HepG2 (cell line): ENCODE measurements around the gene NECTIN2. TPM values are rescaled to one million over a fixed set of nuclear protein-coding genes. Genes with fewer than 3 reads are reported as not detected.

Experiments
- CBX1 ChIP-seq: IDR thresholded peaks from one replicate; pipeline ENCODE4 v1.6.1; 2016; ENCODE audit warnings: antibody characterized with exemption, low read depth
- DR1 ChIP-seq: sonication (generic); formaldehyde crosslinking; IDR thresholded peaks from 2 replicates; pipeline ENCODE4 v1.8.0; 2021; ENCODE audit warnings: mild to moderate bottlenecking, missing genetic modification reagents, inconsistent platforms
- FOSL2 ChIP-seq: sonication (generic); formaldehyde crosslinking; IDR thresholded peaks from 2 replicates; pipeline ENCODE4 v1.4.0; 2020; ENCODE audit warnings: missing genetic modification reagents
- FOXP1 ChIP-seq, 2 experiments: fragments of 450-650 bp in 1 of 2; IDR thresholded peaks; 2 replicates each; pipeline ENCODE4 v1.6.1; 2017 to 2018; ENCODE audit warnings: antibody characterized with exemption in 1 of 2
- GZF1 ChIP-seq: sonication (generic); formaldehyde crosslinking; IDR thresholded peaks from 2 replicates; pipeline ENCODE4 v1.5.1; 2020; ENCODE audit warnings: mild to moderate bottlenecking, missing genetic modification reagents
- IKZF4 ChIP-seq: sonication (generic); formaldehyde crosslinking; IDR thresholded peaks from 2 replicates; pipeline ENCODE4 v1.5.1; 2020; ENCODE audit warnings: borderline replicate concordance, mild to moderate bottlenecking, low read depth, missing genetic modification reagents; ENCODE audit errors: not compliant biosample characterization
- ISL2 ChIP-seq: sonication (generic); formaldehyde crosslinking; IDR thresholded peaks from 2 replicates; pipeline ENCODE4 v1.5.0; 2020; ENCODE audit warnings: missing genetic modification reagents
- JUND ChIP-seq: sonication (generic); formaldehyde crosslinking; IDR thresholded peaks from 2 replicates; pipeline ENCODE4 v1.8.0; 2022; ENCODE audit warnings: mild to moderate bottlenecking, missing genetic modification reagents
- KAT7 ChIP-seq: IDR thresholded peaks from 2 replicates; pipeline ENCODE4 v1.6.1; 2018; ENCODE audit warnings: borderline replicate concordance, missing compliant biosample characterization
- KDM5B ChIP-seq: sonication (generic); formaldehyde crosslinking; IDR thresholded peaks from 2 replicates; pipeline ENCODE4 v1.4.0; 2020; ENCODE audit warnings: missing genetic modification reagents, mild to moderate bottlenecking, borderline replicate concordance
- MAFG ChIP-seq: sonication (generic); formaldehyde crosslinking; IDR thresholded peaks from 2 replicates; pipeline ENCODE4 v1.5.1; 2020; ENCODE audit warnings: mild to moderate bottlenecking, missing genetic modification reagents
- REXO4 ChIP-seq: sonication (generic); formaldehyde crosslinking; IDR thresholded peaks from 2 replicates; pipeline ENCODE4 v1.8.0; 2022; ENCODE audit warnings: missing genetic modification reagents, mild to moderate bottlenecking, borderline replicate concordance
- SYNCRIP ChIP-seq: fragments of 200-400 bp; formaldehyde crosslinking; IDR thresholded peaks from 2 replicates; pipeline ENCODE4 v1.6.1; 2018; ENCODE audit warnings: mild to moderate bottlenecking, low read depth, low read length; ENCODE audit not compliant: insufficient read depth
- TBX3 ChIP-seq: fragments of 450-650 bp; IDR thresholded peaks from 2 replicates; pipeline ENCODE4 v1.6.1; 2017; ENCODE audit warnings: antibody characterized with exemption, mild to moderate bottlenecking, inconsistent platforms, borderline replicate concordance
- ZBTB42 ChIP-seq: sonication (generic); formaldehyde crosslinking; IDR thresholded peaks from 2 replicates; pipeline ENCODE4 v1.5.0; 2020; ENCODE audit warnings: mild to moderate bottlenecking, missing genetic modification reagents
- ZBTB7B ChIP-seq: sonication (generic); formaldehyde crosslinking; IDR thresholded peaks from 2 replicates; pipeline ENCODE4 v1.4.0; 2020; ENCODE audit warnings: missing genetic modification reagents
- ZBTB8A ChIP-seq: sonication (generic); formaldehyde crosslinking; IDR thresholded peaks from 2 replicates; pipeline ENCODE4 v1.4.0; 2020; ENCODE audit warnings: mild to moderate bottlenecking, low read depth, missing genetic modification reagents, borderline replicate concordance
- ZFP36 ChIP-seq: fragments of 150-350 bp; IDR thresholded peaks from 2 replicates; pipeline ENCODE4 v1.6.1; 2018; ENCODE audit warnings: borderline replicate concordance, low read length, low read depth; ENCODE audit not compliant: partially characterized antibody
- ZKSCAN5 ChIP-seq: sonication (generic); formaldehyde crosslinking; IDR thresholded peaks from 2 replicates; pipeline ENCODE4 v1.5.1; 2020; ENCODE audit warnings: mild to moderate bottlenecking, missing genetic modification reagents
- ZNF296 ChIP-seq: sonication (generic); formaldehyde crosslinking; conservative IDR thresholded peaks from 2 replicates; pipeline ENCODE4 v1.5.0; 2020; ENCODE audit warnings: mild to moderate bottlenecking, missing genetic modification reagents
- ZNF382 ChIP-seq: sonication (generic); formaldehyde crosslinking; IDR thresholded peaks from 2 replicates; pipeline ENCODE4 v1.5.0; 2020; ENCODE audit warnings: missing genetic modification reagents, mild to moderate bottlenecking, borderline replicate concordance
- ZNF761 ChIP-seq: sonication (generic); formaldehyde crosslinking; conservative IDR thresholded peaks from 2 replicates; pipeline ENCODE4 v1.4.0; 2020; ENCODE audit warnings: mild to moderate bottlenecking, missing genetic modification reagents
- ZNF782 ChIP-seq: sonication (generic); formaldehyde crosslinking; IDR thresholded peaks from 2 replicates; pipeline ENCODE4 v1.4.0; 2020; ENCODE audit warnings: missing genetic modification reagents, mild to moderate bottlenecking, borderline replicate concordance
- ZNF878 ChIP-seq: sonication (generic); formaldehyde crosslinking; IDR thresholded peaks from 2 replicates; pipeline ENCODE4 v1.8.1; 2023; ENCODE audit warnings: mild to moderate bottlenecking, missing genetic modification reagents, moderate library complexity
- polyA plus RNA-seq, 8 experiments: library from polyadenylated mRNA; depleted of rRNA in 3 of 8; stranded (reverse) in 7 of 8; unstranded in 1 of 8; fragments of >200 nt; fragmentation: Illumina TruSeq in 4 of 8; extraction: Trizol in 4 of 8; gene quantifications; 2 replicates each; pipeline versions ENCODE4 v1.2.1 to v1.2.3, GENCODE V29; 2011 to 2016; ENCODE audit warnings: low read depth in 4 of 8, missing spikeins in 1 of 8, mixed read lengths in 1 of 8; ENCODE audit not compliant: insufficient read depth in 1 of 8
- total RNA-seq, 5 experiments: library from RNA; depleted of rRNA; stranded (reverse); fragments of >200 nt; fragmentation: Illumina TruSeq; extraction: Trizol; gene quantifications; 2 replicates each; pipeline ENCODE4 v1.2.3, GENCODE V29; 2016; ENCODE audit warnings: low read depth in 1 of 5
- TF ChIP-seq, protein P1 (sequence below): sonication (generic); formaldehyde crosslinking; conservative IDR thresholded peaks from 2 replicates; pipeline ENCODE4 v1.5.0; 2020; ENCODE audit warnings: missing genetic modification reagents
- TF ChIP-seq, protein P2 (sequence below): IDR thresholded peaks from 2 replicates; pipeline ENCODE4 v1.6.1; 2016; ENCODE audit warnings: missing biosample characterization, missing genetic modification reagents, low read depth
- TF ChIP-seq, protein P3 (sequence below): sonication (generic); formaldehyde crosslinking; IDR thresholded peaks from 2 replicates; pipeline ENCODE4 v1.4.0; 2020; ENCODE audit warnings: missing genetic modification reagents
- TF ChIP-seq, protein P4 (sequence below): sonication (generic); formaldehyde crosslinking; IDR thresholded peaks from 2 replicates; pipeline ENCODE4 v1.8.1; 2023; ENCODE audit warnings: mild to moderate bottlenecking, moderate library complexity, missing genetic modification reagents

NECTIN2 gene
- total and polyA plus RNA-seq, 2 of the 13 experiments (the other 11 are each of a cell fraction or from before 2014, with no cell fraction given) = 75.4 to 114 TPM

DNA sequence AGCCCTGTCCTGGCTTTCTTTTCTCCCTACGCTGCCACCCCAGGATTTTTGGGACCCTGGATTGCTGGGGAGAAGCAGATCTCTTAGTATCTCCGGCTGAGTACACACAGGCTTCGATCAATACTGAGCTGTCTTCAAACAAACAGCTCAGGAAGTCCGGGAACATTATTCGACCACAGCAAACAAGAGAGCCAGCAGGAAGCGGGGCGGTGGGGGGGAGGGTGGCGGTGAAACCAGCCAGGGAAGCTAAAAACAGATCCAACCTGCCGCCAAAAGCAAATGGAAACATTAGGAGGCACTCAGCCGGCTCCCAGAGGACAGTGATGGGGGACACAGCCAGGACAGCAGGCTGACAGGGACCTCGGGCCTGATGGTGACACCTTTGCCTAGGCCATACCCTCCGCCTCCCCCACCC, 49.4 kb upstream of the NECTIN2 start (continued):
- no peak for TF ChIP-seq ZNF878 (CRISPR knock-in tag)
- no peak for TF ChIP-seq ZBTB42 (CRISPR knock-in tag)
- TF ChIP-seq, protein P1, sequence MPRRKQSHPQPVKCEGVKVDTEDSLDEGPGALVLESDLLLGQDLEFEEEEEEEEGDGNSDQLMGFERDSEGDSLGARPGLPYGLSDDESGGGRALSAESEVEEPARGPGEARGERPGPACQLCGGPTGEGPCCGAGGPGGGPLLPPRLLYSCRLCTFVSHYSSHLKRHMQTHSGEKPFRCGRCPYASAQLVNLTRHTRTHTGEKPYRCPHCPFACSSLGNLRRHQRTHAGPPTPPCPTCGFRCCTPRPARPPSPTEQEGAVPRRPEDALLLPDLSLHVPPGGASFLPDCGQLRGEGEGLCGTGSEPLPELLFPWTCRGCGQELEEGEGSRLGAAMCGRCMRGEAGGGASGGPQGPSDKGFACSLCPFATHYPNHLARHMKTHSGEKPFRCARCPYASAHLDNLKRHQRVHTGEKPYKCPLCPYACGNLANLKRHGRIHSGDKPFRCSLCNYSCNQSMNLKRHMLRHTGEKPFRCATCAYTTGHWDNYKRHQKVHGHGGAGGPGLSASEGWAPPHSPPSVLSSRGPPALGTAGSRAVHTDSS (CRISPR knock-in tag) = no peak
- no peak; the same call in 1 of the 2 replicates for TF ChIP-seq ZNF296 (CRISPR knock-in tag)
- TF ChIP-seq TBX3 = no peak
- TF ChIP-seq JUND = peak; percentile 43; the same call in 1 of the 2 replicates
- TF ChIP-seq ZBTB7B = peak; percentile 86; the same call in 1 of the 2 replicates
- no peak for TF ChIP-seq ZBTB8A (CRISPR knock-in tag)
- no peak for TF ChIP-seq DR1 (CRISPR knock-in tag)
- TF ChIP-seq FOSL2 (CRISPR knock-in tag) = peak; percentile 68
- TF ChIP-seq, protein P2, sequence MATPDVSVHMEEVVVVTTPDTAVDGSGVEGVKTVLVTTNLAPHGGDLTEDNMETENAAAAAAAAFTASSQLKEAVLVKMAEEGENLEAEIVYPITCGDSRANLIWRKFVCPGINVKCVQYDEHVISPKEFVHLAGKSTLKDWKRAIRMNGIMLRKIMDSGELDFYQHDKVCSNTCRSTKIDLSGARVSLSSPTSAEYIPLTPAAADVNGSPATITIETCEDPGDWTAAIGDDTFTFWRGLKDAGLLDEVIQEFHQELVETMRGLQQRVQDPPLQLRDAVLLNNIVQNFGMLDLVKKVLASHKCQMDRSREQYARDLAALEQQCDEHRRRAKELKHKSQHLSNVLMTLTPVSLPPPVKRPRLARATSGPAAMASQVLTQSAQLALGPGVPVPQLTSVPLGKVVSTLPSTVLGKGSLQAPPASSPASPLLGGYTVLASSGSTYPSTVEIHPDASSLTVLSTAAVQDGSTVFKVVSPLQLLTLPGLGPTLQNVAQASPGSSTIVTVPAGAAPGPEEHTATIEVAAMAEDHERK (CRISPR knock-in tag) = 0 out of 2 replicates have a peak, but pooled peaks have one; percentile 32
- no peak for TF ChIP-seq GZF1 (CRISPR knock-in tag)
- TF ChIP-seq ZNF761 = no peak
- TF ChIP-seq IKZF4 (CRISPR knock-in tag) = no peak
- TF ChIP-seq CBX1 = no peak
- no peak for TF ChIP-seq SYNCRIP
- TF ChIP-seq ZNF382 = no peak
- TF ChIP-seq ZKSCAN5 (CRISPR knock-in tag) = no peak
- TF ChIP-seq MAFG (CRISPR knock-in tag) = no peak
- TF ChIP-seq ZNF782 (CRISPR knock-in tag) = no peak
- no peak for TF ChIP-seq REXO4 (CRISPR knock-in tag)
- TF ChIP-seq ISL2 (CRISPR knock-in tag) = peak; percentile 90
- no peak for TF ChIP-seq ZFP36
- TF ChIP-seq, protein P3, sequence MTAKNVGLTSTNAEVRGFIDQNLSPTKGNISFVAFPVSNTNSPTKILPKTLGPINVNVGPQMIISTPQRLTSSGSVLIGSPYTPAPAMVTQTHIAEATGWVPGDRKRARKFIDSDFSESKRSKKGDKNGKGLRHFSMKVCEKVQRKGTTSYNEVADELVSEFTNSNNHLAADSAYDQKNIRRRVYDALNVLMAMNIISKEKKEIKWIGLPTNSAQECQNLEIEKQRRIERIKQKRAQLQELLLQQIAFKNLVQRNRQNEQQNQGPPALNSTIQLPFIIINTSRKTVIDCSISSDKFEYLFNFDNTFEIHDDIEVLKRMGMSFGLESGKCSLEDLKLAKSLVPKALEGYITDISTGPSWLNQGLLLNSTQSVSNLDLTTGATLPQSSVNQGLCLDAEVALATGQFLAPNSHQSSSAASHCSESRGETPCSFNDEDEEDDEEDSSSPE (CRISPR knock-in tag) = peak; percentile 68
- TF ChIP-seq, protein P4, sequence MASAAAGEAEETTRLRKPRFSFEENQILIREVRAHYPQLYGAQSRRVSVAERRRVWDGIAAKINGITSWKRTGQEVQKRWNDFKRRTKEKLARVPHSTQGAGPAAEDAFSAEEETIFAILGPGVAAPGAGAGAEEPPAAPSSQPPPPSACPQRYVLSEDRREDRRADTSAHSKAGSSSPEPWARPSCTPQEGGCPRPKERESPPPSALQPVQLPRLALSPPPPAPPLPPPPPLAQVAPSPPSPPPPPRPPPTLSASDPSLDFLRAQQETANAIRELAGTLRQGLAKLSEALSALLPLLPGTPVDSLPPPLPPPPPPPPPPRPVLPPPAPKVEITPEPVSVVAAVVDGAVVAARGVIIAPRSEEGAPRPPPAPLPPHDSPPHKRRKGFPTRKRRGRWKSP (CRISPR knock-in tag) = no peak
- no peak for TF ChIP-seq KDM5B (CRISPR knock-in tag)
- no peak for TF ChIP-seq FOXP1 (IDR thresholded peaks at IDR 0.05)
- peak; percentile 85 for TF ChIP-seq FOXP1 (CRISPR knock-in tag; IDR thresholded peaks at IDR 0.05)
- no peak for TF ChIP-seq KAT7
